Ishikawa (cell line): ENCODE measurements around the gene PCDHGA5.

ENCODE experiments used
- CEBPB ChIP-seq: IDR thresholded peaks from 2 replicates; pipeline ENCODE4 v1.6.1; 2012
- CREB1 ChIP-seq: IDR thresholded peaks from 2 replicates; pipeline ENCODE4 v1.6.1; 2012; ENCODE audit warnings: low read depth
- EGR1 ChIP-seq: IDR thresholded peaks from 2 replicates; pipeline ENCODE4 v1.6.1; 2012
- EP300 ChIP-seq: IDR thresholded peaks from 2 replicates; pipeline ENCODE4 v1.6.1; 2012; ENCODE audit warnings: borderline replicate concordance
- FOXM1 ChIP-seq: IDR thresholded peaks from 2 replicates; pipeline ENCODE4 v1.6.1; 2012; ENCODE audit warnings: low read depth, borderline replicate concordance
- NFIC ChIP-seq: IDR thresholded peaks from 2 replicates; pipeline ENCODE4 v1.6.1; 2012
- RAD21 ChIP-seq: IDR thresholded peaks from 2 replicates; pipeline ENCODE4 v1.6.1; 2012; ENCODE audit warnings: low read depth
- TAF1 ChIP-seq: IDR thresholded peaks from 2 replicates; pipeline ENCODE4 v1.6.1; 2012; ENCODE audit warnings: low read depth, mild to moderate bottlenecking
- TEAD4 ChIP-seq: IDR thresholded peaks from 2 replicates; pipeline ENCODE4 v1.6.1; 2012
- USF1 ChIP-seq: IDR thresholded peaks from 2 replicates; pipeline ENCODE4 v1.6.1; 2012
- YY1 ChIP-seq: IDR thresholded peaks from 2 replicates; pipeline ENCODE4 v1.6.1; 2012; ENCODE audit warnings: low read depth
- TF ChIP-seq, protein P1 (sequence below): IDR thresholded peaks from 2 replicates; pipeline ENCODE4 v1.6.1; 2012; ENCODE audit warnings: low read depth, mild to moderate bottlenecking
- TF ChIP-seq, protein P2 (sequence below): IDR thresholded peaks from 2 replicates; pipeline ENCODE4 v1.6.1; 2012

DNA sequence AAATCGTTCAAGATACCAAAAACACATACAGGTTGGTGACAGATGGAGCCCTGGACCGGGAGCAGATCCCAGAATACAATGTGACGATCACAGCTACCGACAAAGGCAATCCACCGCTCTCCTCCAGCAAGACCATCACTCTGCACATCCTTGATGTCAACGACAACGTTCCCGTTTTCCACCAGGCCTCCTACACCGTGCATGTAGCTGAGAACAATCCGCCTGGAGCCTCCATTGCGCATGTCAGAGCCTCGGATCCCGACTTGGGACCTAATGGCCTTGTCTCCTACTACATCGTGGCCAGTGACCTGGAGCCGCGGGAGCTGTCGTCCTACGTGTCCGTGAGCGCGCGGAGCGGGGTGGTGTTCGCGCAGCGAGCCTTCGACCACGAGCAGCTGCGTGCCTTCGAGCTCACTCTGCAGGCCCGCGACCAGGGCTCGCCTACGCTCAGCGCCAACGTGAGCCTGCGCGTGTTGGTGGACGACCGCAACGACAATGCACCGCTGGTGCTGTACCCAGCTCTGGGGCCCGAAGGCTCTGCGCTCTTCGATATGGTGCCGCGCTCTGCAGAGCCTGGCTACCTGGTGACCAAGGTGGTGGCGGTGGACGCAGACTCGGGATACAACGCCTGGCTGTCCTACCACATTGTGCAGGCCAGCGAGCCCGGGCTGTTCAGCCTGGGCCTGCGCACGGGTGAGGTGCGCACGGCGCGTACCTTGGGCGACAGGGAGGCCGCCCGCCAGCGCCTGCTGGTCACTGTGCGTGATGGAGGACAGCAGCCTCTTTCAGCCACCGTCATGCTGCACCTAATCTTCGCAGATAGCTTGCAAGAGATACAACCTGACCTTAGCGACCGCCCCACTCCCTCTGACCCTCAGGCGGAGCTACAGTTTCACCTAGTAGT, 7.9 kb downstream of the PCDHGA5 start:
- TF ChIP-seq EP300 = no peak
- no peak for TF ChIP-seq CEBPB
- no peak for TF ChIP-seq YY1
- TF ChIP-seq NFIC = no peak
- no peak for TF ChIP-seq TAF1
- TF ChIP-seq USF1 = no peak
- no peak for TF ChIP-seq CREB1
- no peak for TF ChIP-seq TEAD4
- TF ChIP-seq, protein P1, sequence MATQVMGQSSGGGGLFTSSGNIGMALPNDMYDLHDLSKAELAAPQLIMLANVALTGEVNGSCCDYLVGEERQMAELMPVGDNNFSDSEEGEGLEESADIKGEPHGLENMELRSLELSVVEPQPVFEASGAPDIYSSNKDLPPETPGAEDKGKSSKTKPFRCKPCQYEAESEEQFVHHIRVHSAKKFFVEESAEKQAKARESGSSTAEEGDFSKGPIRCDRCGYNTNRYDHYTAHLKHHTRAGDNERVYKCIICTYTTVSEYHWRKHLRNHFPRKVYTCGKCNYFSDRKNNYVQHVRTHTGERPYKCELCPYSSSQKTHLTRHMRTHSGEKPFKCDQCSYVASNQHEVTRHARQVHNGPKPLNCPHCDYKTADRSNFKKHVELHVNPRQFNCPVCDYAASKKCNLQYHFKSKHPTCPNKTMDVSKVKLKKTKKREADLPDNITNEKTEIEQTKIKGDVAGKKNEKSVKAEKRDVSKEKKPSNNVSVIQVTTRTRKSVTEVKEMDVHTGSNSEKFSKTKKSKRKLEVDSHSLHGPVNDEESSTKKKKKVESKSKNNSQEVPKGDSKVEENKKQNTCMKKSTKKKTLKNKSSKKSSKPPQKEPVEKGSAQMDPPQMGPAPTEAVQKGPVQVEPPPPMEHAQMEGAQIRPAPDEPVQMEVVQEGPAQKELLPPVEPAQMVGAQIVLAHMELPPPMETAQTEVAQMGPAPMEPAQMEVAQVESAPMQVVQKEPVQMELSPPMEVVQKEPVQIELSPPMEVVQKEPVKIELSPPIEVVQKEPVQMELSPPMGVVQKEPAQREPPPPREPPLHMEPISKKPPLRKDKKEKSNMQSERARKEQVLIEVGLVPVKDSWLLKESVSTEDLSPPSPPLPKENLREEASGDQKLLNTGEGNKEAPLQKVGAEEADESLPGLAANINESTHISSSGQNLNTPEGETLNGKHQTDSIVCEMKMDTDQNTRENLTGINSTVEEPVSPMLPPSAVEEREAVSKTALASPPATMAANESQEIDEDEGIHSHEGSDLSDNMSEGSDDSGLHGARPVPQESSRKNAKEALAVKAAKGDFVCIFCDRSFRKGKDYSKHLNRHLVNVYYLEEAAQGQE = no peak
- TF ChIP-seq FOXM1 = no peak
- TF ChIP-seq RAD21 = no peak
- TF ChIP-seq, protein P2, sequence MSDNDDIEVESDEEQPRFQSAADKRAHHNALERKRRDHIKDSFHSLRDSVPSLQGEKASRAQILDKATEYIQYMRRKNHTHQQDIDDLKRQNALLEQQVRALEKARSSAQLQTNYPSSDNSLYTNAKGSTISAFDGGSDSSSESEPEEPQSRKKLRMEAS = no peak
- no peak for TF ChIP-seq EGR1
